HL-60 (cell line): Measurements from ENCODE around the gene IRAK4.

ENCODE experiments used
- GABPA ChIP-seq: IDR thresholded peaks from 2 replicates; pipeline ENCODE4 v1.6.1; 2012; ENCODE audit warnings: low read depth
- POLR2AphosphoS5 ChIP-seq: IDR thresholded peaks from 2 replicates; pipeline ENCODE4 v1.6.1; 2012; ENCODE audit warnings: low read depth
- TF ChIP-seq, protein P1 (sequence below): IDR thresholded peaks from one replicate; pipeline ENCODE4 v1.5.1; 2011; ENCODE audit warnings: low read length, control low read depth, inconsistent platforms; ENCODE audit not compliant: insufficient read depth
- TF ChIP-seq, protein P2 (sequence below): IDR thresholded peaks from 2 replicates; pipeline ENCODE4 v1.6.1; 2012; ENCODE audit warnings: low read depth; ENCODE audit not compliant: insufficient replicate concordance

DNA sequence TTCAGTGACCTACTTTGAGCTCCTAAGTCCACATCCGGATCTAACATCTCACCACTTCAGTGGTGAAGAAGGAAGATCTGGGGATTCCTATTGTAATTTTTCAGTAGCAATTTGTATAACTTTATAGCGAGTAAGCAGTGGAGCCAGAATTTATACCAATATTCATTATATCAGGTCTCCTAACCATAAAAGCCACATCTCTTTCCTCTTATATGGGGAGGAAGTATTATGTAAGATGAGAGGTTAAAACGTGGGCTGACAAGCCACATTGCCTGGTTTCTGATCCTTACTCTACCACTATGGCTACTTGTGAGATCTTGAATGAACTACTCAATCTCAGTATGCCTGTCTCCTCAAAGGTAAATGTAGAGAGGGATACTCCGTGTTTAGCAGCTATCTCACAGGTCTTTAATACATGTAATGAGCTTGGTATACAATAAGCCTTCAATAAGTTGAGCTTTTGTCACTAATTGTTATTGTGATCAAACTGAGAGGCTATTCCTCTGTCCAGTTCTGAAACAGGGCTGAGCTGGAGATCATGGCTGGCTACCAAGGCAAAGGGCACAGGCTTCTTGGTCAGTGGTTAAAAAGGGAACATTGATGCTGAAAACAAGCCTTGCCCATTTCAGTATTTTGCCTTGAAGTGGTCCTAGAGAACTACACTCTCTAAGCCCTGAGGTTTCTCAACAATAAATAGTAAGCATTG is 73.9 kb downstream of the IRAK4 start:
- TF ChIP-seq, protein P1, sequence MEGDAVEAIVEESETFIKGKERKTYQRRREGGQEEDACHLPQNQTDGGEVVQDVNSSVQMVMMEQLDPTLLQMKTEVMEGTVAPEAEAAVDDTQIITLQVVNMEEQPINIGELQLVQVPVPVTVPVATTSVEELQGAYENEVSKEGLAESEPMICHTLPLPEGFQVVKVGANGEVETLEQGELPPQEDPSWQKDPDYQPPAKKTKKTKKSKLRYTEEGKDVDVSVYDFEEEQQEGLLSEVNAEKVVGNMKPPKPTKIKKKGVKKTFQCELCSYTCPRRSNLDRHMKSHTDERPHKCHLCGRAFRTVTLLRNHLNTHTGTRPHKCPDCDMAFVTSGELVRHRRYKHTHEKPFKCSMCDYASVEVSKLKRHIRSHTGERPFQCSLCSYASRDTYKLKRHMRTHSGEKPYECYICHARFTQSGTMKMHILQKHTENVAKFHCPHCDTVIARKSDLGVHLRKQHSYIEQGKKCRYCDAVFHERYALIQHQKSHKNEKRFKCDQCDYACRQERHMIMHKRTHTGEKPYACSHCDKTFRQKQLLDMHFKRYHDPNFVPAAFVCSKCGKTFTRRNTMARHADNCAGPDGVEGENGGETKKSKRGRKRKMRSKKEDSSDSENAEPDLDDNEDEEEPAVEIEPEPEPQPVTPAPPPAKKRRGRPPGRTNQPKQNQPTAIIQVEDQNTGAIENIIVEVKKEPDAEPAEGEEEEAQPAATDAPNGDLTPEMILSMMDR, result no peak
- TF ChIP-seq POLR2AphosphoS5 (no peak), GABPA (0 out of 2 replicates have a peak, but pooled peaks have one; percentile 23)
- TF ChIP-seq, protein P2, sequence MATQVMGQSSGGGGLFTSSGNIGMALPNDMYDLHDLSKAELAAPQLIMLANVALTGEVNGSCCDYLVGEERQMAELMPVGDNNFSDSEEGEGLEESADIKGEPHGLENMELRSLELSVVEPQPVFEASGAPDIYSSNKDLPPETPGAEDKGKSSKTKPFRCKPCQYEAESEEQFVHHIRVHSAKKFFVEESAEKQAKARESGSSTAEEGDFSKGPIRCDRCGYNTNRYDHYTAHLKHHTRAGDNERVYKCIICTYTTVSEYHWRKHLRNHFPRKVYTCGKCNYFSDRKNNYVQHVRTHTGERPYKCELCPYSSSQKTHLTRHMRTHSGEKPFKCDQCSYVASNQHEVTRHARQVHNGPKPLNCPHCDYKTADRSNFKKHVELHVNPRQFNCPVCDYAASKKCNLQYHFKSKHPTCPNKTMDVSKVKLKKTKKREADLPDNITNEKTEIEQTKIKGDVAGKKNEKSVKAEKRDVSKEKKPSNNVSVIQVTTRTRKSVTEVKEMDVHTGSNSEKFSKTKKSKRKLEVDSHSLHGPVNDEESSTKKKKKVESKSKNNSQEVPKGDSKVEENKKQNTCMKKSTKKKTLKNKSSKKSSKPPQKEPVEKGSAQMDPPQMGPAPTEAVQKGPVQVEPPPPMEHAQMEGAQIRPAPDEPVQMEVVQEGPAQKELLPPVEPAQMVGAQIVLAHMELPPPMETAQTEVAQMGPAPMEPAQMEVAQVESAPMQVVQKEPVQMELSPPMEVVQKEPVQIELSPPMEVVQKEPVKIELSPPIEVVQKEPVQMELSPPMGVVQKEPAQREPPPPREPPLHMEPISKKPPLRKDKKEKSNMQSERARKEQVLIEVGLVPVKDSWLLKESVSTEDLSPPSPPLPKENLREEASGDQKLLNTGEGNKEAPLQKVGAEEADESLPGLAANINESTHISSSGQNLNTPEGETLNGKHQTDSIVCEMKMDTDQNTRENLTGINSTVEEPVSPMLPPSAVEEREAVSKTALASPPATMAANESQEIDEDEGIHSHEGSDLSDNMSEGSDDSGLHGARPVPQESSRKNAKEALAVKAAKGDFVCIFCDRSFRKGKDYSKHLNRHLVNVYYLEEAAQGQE, result peak; percentile 81
